Chondrocyte (in vitro differentiated cells): Measurements from ENCODE around the gene CACNG6. TPM values are rescaled to one million over a fixed set of nuclear protein-coding genes. Genes with fewer than 3 reads are reported as not detected.

Source experiments
- DNase-seq: peaks from one replicate; pipeline ENCODE4 v3.0.0; 2021; ENCODE audit warnings: mixed read lengths, low spot score
- H3K27ac Mint-ChIP-seq: one replicate; pipeline ENCODE4 v1.8.0; 2021; ENCODE audit warnings: mild to moderate bottlenecking, moderate library complexity, mixed read lengths; ENCODE audit not compliant: unreplicated experiment
- H3K27me3 Mint-ChIP-seq: 2 replicates; pipeline ENCODE4 v1.8.0; 2021; ENCODE audit warnings: low read depth, mixed read lengths
- H3K36me3 Mint-ChIP-seq: 2 replicates; pipeline ENCODE4 v1.8.0; 2021; ENCODE audit warnings: low read depth, mixed read lengths
- H3K4me1 Mint-ChIP-seq: 2 replicates; pipeline ENCODE4 v1.8.0; 2021; ENCODE audit warnings: low read depth, mild to moderate bottlenecking, mixed read lengths
- H3K4me3 Mint-ChIP-seq: one replicate; pipeline ENCODE4 v1.8.0; 2021; ENCODE audit warnings: mild to moderate bottlenecking, moderate library complexity, mixed read lengths; ENCODE audit not compliant: unreplicated experiment
- H3K9me3 Mint-ChIP-seq: 2 replicates; pipeline ENCODE4 v1.8.0; 2021; ENCODE audit warnings: low read depth, mixed read lengths
- total RNA-seq: library from RNA; stranded (reverse); gene quantifications from 3 replicates; pipeline ENCODE4 v1.2.1, GENCODE V29; 2021
- TF ChIP-seq, protein P1 (sequence below): fragments of 200-600 bp; sonication (generic); IDR thresholded peaks from 2 replicates; pipeline ENCODE4 v1.5.0; 2021; ENCODE audit warnings: antibody characterized with exemption, mild to moderate bottlenecking, moderate library complexity

Gene CACNG6
- total RNA-seq, 1 donor from 2014 or later = not detected

DNA sequence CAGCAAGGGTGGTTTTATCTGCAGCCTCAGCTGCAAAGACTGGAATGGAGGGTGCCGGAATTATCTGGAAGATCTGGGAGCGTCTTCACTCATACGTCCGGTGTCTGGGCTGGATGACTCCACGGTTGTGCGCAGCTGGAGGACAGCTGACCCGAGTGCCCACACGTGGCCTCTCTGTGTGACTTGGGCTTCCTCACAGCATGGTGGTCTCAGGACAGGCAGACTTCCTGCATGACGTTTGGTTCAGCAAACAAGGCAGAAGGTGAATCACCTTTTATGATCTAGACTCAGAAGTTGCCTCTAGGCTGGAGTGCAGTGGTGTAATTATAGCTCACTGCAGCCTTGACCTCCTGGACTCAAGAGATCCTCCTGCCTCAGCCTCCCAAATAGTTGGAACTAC is 33.2 kb downstream of the CACNG6 start:
- TF ChIP-seq, protein P1, sequence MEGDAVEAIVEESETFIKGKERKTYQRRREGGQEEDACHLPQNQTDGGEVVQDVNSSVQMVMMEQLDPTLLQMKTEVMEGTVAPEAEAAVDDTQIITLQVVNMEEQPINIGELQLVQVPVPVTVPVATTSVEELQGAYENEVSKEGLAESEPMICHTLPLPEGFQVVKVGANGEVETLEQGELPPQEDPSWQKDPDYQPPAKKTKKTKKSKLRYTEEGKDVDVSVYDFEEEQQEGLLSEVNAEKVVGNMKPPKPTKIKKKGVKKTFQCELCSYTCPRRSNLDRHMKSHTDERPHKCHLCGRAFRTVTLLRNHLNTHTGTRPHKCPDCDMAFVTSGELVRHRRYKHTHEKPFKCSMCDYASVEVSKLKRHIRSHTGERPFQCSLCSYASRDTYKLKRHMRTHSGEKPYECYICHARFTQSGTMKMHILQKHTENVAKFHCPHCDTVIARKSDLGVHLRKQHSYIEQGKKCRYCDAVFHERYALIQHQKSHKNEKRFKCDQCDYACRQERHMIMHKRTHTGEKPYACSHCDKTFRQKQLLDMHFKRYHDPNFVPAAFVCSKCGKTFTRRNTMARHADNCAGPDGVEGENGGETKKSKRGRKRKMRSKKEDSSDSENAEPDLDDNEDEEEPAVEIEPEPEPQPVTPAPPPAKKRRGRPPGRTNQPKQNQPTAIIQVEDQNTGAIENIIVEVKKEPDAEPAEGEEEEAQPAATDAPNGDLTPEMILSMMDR = no peak
- peaks cover 11% of the 10 kb centered on the region for H3K27me3 Mint-ChIP-seq
- DNase-seq = peak; percentile 71
- H3K4me1 Mint-ChIP-seq = no peaks in the 10 kb centered on the region
- H3K4me3 Mint-ChIP-seq = no peak overlapping the region
- no peaks in the 10 kb centered on the region for H3K36me3 Mint-ChIP-seq
- H3K9me3 Mint-ChIP-seq = no peaks in the 10 kb centered on the region
- H3K27ac Mint-ChIP-seq = no peak overlapping the region

DNA sequence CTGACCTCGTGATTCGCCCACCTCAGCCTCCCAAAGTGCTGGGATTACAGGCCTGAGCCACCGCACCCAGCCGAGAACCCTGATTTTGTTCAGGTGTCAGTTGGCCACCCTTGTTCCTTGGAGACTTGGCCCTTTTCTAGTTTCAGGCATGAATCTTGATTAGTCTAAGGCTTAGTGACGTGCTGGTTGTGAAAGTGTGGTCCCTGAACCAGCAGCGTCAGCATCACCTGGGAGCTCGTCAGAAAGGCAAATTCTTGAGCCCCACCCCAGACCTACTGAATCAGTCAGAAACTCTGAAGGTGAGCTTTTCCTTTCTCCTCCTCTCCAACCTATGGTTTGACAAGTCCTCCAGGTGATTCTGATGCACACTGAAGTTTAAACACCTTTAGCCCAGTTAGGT is 35.2 kb downstream of the CACNG6 start:
- no peaks in the 10 kb centered on the region for H3K9me3 Mint-ChIP-seq
- TF ChIP-seq, protein P1 = no peak
- H3K36me3 Mint-ChIP-seq = no peaks in the 10 kb centered on the region
- H3K27ac Mint-ChIP-seq = no peak overlapping the region
- no peak for DNase-seq
- H3K4me1 Mint-ChIP-seq = no peaks in the 10 kb centered on the region
- peaks cover 18% of the 10 kb centered on the region for H3K27me3 Mint-ChIP-seq
- H3K4me3 Mint-ChIP-seq = no peak overlapping the region

DNA sequence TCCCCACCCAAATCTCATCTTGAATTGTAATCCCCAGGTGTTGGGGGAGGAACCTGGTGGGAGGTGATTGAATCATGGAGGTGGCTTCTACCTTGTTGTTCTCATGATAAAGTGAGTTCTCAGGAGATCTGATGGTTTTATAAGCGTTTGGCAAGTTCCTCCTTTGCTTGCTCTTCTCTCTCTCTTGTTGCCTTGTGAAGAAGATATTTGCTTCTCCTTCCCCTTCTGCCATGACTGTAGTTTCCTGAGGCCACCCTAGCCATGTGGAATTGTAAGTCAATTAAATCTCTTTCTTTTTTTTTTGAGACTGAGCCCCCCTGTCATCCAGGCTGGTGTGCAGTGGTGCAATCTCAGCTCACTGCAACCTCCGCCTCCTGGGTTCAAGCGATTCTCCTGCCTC is 37.9 kb downstream of the CACNG6 start:
- no peaks in the 10 kb centered on the region for H3K9me3 Mint-ChIP-seq
- H3K36me3 Mint-ChIP-seq = no peaks in the 10 kb centered on the region
- H3K4me3 Mint-ChIP-seq = no peak overlapping the region
- no peak overlapping the region for H3K27ac Mint-ChIP-seq
- TF ChIP-seq, protein P1 = no peak
- H3K4me1 Mint-ChIP-seq = no peaks in the 10 kb centered on the region
- no peak for DNase-seq
- peaks cover 14% of the 10 kb centered on the region for H3K27me3 Mint-ChIP-seq

DNA sequence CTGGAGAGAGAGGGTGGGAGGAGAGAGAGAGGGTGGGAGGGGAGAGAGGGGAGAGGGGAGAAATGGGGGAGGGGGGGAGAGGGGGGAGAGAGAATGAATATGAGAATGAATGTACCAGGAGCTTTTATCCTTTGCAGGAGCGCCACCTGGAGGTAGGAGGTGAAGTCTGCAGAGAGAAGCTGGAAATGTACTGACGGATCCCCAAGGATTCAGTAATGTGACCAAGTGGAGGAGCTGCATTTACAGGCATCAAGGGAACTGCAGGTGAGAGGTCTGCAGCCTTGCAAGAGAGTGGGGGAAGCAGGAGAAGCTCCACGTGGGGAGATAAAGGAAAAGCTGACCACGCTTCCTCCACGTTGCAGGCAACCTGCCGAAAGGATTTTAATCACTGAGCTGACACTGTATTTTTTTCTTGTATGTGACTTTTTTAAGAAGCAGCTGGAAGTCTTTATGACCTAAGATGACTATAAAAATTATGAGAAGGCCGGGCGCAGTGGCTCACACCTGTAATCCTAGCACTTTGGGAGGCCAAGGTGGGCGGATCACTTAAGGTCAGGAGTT is 38.6 kb downstream of the CACNG6 start:
- Mint-ChIP-seq H3K4me3 (no peak overlapping the region), H3K9me3 (no peaks in the 10 kb centered on the region), H3K27me3 (peaks cover 14% of the 10 kb centered on the region), H3K27ac (no peak overlapping the region), H3K4me1 (no peaks in the 10 kb centered on the region), H3K36me3 (no peaks in the 10 kb centered on the region)
- DNase-seq = no peak
- TF ChIP-seq, protein P1 = peak; percentile 75

DNA sequence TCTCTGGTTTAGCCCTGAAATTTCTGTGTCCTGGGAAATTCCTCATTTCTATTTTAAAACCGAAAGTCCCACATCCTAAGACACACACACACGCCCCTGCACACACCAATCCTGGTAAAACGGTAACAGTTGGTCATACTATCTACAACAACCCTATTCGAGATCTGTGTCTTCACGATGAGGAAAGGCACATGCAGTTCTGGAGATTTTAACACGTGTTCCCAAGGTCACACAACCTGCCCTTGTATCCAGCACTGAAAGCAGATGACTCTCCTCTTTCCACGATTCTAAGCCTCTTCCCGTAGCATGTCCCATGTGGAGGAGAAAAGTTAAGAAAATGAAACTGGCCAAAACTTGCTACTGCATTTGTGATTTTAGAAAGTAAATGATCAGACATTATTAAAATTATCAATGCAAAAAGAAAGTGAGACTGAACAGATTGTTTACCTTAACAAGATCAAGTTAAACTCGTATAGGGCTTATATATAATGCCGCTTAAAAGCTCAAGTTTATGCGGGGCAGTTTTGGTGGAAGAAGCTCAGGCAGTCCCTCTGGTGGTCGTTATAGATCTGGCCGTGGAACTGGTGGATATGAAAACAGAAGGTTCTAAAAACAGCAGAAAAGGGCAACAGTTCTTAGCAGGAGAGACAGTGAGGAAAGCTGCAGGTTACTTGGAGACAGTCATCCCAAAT is 39.6 kb downstream of the CACNG6 start:
- H3K36me3 Mint-ChIP-seq = no peaks in the 10 kb centered on the region
- H3K9me3 Mint-ChIP-seq = no peaks in the 10 kb centered on the region
- H3K27me3 Mint-ChIP-seq = peaks cover 14% of the 10 kb centered on the region
- no peak overlapping the region for H3K4me3 Mint-ChIP-seq
- H3K27ac Mint-ChIP-seq = no peak overlapping the region
- DNase-seq = no peak
- TF ChIP-seq, protein P1 = peak; percentile 66
- H3K4me1 Mint-ChIP-seq = peaks cover 7% of the 10 kb centered on the region
